Renal cortex interstitium (tissue), 11 donors: ENCODE data around the gene RAB37. TPM values are rescaled to one million over a fixed set of nuclear protein-coding genes. Genes with fewer than 3 reads are reported as not detected.

Experiments
- DNase-seq, 11 donors: peaks; one replicate each; pipeline ENCODE4 v3.0.0-alpha.2; 2013; ENCODE audit warnings: low read depth in 9 of 11, low spot score in 4 of 11; ENCODE audit errors: extremely low read depth in 1 of 11
- polyA plus RNA-seq, 3 donors: library from polyadenylated mRNA; unstranded; fragments of 120-200 nt; gene quantifications; one replicate each; pipeline ENCODE4 v1.2.1, GENCODE V29; 2013; ENCODE audit not compliant: insufficient read length in 3 of 3

The RAB37 gene
- polyA plus RNA-seq, 3 donors, result 5.3 to 6.7 (median 6.2) TPM

DNA sequence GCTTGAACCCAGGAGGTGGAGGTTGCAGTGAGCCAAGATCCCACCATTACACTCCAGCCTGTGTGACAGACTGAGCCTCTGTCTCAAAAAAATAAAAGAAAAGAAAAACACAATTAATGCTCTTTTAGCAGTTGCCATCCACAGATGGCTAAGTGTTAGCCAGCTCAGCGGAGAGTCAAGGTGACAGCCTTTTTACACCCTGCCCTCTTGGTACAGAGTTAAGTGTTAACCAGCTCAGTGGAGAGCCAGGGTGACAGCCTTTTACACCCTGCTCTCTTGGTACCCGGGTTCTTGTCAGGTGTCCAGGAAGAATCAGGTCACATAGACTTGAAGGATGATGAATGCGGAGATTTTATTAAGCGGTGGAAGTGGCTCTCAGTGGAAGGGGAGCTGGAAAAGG lies 16.6 kb upstream of the RAB37 start:
- no peak for DNase-seq

DNA sequence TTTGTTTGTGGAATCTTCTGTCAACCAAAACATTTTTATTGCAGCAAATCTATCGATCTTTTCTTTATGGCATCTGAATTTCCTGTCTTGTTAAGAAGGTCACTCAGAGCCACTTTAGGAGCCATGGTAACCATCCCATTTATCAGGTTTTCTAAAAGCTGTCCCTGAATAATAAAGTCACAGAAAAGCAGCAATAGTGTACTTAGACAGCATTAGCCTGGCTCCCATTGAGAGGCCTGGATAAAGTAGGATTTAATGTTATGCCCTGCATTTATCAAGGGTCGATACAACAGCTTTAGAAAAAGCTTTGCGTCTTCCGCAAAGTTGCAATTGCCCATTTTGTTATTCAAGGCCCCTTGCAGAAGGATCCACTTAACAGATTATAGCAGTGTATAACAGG lies 14.3 kb upstream of the RAB37 start:
- DNase-seq, result no peak

DNA sequence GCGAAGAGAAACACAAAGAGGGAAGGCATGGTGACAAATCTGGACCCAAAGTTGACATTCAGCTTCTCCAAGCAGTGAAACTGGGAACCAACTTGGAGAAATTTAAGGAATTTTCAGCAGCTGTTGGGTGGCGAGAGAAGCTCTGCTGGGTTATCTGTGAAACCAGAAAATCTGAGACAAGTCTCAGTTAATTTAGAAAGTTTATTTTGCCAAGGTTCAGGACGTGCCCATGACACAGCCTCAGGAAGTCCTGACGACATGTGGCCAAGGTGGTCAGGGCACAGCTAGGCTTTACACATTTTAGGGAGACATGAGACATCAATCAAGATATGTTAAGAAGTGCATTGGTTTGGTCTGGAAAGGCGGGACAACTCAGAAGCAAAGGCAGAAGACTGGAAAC lies 13.2 kb upstream of the RAB37 start:
- no peak for DNase-seq

DNA sequence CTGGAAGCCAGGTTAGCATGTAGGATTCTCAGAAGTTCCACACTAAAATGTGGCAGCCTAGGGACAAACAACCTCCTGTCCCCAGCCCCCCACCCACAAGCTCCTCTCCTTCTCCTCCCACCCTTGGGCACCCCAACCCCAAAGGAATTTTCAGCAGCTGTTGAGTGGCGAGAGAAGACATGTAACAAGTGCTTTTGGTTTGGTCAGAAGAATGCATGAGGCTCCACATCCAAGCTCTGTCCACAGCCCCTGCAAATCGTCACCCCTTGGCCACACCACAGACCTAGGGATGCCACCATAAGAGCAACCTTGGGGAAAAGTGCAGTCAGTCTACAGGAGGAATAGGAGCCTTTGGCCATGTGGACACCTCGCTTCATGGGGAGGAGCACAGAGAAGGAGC lies 11.9 kb upstream of the RAB37 start:
- DNase-seq, result no peak

DNA sequence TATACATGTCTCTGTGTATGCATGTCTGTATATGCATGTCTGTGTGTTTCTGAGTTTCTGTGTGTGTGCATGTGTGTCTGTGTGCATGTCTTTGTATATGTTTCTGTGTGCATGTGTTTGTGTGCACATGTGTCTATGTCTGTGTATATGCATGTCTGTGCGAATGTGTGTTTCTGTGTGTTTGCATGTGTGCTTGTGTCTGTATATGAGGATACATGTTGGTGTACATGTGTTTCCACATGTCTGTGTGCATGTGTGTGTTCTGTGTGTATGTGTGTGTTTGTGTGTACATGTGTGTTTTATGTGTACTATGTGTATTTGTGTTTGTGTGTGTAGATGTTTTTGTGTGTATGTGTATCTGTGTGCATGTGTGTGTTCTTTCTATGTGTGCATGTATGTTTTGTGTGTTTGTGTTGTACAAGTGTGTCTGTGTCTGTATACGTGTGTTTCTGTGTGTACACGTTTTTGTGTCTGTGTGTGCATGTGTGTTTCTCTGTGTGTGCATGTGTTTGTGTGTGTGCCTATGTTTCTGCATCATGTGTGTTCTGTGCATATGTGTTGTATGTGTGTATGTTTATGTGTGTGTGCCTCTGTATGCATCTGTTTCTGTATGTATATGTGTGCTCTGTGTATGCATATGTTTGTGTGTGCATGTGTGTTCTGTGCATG lies 8.9 kb upstream of the RAB37 start:
- no peak for DNase-seq

DNA sequence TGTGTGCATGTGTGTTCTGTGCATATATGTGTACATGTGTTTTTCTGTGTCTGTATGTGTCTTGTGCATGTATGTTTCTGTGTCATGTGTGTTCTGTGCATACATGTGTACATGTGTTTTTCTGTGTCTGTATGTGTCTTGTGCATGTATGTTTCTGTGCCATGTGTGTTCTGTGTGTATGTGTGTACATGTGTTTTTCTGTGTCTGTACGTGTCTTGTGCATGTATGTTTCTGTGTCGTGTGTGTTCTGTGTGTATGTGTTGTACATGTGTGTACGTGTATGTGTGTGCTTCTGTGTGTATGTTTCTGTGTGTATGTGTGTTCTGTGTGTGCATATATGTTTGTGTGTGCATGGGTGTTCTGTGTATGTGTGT lies 8.4 kb upstream of the RAB37 start:
- DNase-seq, result no peak

DNA sequence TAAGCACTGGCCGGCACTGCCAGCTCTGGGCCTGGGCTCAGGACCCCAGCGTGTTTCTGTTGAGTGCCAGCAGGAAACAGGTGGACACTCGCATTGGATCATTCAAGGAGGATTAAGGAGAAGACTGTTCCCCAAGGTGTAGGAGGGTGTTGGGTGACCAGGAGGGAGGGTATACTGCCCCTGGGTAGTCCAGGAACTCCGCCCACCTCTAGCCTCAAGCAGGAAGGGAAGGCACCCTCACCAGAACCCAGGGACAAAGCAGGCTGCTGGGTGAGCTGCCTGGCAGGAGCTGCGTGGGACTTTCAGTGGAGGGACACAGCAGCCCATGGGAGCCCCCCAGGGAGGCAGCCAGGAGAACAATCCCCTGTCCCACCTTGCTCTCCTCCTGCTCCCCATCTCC lies 7.7 kb upstream of the RAB37 start:
- DNase-seq, result no peak

DNA sequence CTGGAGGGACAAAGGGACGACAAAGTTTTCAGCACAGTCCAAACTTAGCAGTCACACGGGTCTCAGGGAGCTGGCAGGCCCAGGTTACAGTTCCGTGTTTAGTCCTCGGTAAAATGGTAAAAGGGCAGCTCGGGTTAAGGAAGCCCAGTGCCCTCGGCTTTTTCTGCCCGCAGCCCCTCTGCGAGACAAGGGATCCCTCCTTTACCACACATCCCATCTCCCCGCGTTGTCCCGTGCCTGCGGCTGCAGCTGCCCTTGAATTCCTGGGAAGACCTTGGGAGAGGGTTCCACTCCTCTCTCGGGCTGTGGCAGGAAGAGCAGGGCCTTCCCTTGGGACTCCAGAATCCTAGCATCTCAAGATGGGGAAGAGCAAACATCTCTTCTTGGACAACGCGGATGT lies 7.2 kb upstream of the RAB37 start:
- DNase-seq, result no peak

DNA sequence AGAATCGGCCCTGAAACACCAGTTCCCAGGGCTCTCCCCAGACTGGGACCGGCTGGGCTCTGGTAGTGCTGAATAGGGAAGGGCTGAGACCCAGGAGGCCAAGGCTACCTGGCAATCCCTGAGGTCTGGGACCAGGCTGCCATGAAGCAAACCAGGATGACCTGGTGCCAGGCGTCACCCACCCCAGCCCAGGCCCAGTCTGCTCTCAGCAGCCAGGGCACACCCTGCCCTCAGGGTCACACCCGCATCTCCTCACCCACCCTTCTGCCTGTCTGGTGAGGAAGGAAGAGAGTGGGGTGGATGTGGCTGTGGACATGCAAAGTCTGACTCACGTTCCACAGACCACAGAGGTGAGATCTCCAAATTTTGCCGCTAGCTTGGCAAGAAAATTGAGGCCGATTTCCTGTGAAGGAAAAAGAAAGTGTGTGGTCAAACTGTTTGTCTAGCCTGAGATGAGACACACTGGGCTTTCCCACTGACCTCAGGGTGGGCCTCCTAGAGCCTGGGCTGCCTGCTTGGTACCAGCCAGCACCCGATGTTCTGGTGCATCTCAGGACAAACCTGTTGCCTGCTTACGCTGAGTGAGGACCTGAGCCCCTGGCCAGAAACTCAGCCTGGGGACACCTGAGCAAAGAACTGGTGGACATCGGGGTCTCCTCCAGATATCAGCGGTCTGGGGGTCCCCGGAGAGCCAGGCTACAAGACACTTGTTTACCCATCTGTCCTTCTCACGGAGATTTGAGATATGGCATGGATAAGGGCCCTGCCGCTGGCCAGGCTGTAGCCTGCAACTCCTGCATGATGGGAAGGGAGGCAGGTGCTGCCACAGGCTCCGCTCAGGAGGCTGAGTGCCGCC lies 6.3 kb upstream of the RAB37 start:
- no peak for DNase-seq

DNA sequence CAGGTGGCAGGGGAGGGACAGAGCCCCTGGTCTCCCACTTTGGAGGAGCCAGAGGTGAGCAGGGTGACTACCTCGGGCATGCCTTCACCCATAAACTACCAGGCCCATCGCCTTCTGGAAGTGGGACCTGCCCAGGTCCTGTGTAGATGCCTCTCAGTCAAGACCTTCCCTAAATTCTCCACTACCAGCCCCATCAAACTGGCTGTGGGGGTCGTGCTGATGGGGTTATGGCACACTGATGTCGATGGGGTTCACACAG lies 5.8 kb upstream of the RAB37 start:
- no peak for DNase-seq

DNA sequence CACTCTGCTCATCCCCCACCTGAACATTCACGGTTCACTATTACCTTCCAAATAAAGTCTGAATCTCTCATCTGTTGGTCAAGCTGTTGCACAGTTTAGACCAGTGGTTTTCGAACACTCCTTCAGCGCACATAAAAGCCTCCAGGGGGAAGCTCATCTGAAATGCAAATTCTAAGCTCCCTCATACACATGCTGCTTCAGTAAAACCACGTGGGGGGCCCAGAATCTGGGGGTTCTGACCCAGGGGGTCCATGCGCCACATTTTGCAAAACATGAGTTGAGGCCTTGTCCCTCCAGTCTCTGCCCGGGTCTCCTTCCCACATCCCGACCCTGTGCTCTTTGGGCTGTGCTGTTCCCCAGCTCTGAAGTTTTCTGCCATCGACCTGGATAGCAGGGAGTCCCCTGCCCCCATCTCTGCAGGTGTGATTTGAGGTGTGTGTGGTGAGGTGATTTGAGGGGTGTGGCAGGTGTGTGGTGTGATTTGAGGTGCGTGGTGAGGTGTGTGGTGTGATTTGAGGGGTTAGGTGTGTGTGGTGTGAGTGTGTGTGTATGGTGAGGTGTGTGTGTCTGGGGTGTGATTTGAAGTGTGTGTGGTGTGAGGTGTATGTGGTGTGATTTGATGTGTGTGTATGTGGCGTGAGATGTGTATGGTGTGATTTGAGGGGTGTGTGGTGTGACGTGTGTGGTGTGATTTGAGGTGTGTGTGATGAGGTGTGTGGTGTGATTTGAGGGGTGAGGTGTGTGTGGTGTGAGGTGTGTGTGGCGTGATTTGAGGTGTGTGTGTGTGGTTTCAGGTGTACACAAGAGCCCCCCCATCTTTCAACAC lies 4.8 kb upstream of the RAB37 start:
- DNase-seq, result no peak

DNA sequence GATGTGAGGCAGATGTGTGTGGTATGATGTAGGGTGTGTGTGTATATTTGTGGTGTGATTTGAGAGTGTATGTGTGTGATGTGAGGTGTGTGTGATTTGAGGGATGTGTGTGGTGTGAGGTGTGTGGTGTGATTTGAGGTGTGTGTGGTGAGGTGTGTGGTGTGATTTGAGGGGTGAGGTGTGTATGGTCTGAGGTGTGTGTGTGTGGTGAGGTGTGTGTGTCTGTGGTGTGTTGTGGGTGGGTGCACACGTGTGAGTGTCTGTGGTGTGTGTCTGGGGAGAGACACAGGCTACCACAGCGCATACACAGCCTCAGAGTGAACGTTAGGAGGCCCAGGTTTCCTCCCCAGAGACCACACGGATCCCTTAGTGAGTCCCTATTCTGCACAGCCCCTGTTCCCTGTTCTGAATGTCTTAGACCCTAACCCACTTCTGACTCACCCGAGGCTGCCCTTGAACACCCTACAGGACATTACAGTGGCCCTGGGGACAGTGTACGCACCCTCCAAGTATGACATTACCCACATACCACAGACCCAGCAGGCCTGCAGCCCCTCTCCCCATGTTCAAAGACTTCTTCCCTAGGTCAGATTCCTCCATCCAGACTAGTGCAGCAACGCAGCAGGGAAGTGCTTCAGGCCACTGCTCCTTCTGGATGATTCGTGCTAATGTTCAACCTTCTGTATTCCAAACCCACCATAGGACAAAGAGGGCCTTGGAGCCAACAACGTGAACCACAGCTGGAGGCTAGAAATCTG lies 3.5 kb upstream of the RAB37 start:
- DNase-seq, result no peak

DNA sequence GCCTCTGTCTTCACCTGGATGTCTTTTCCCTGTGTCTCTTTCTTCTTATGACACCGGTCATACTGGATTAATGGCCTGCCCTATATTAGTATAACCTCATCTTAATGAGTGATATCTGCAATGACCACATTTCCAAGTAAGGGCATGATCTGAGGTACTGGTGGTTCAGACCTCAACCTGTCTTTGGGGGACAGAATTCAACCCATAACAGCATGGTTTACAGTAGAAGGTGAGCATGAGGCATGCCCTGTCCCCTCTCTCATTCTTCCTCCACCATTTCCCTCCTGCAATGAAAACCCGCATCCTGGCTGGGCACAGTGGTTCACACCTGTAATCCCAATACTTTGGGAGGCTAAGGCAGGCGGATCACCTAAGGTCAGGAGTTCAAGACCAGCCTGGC lies 2.8 kb upstream of the RAB37 start:
- DNase-seq, result no peak

DNA sequence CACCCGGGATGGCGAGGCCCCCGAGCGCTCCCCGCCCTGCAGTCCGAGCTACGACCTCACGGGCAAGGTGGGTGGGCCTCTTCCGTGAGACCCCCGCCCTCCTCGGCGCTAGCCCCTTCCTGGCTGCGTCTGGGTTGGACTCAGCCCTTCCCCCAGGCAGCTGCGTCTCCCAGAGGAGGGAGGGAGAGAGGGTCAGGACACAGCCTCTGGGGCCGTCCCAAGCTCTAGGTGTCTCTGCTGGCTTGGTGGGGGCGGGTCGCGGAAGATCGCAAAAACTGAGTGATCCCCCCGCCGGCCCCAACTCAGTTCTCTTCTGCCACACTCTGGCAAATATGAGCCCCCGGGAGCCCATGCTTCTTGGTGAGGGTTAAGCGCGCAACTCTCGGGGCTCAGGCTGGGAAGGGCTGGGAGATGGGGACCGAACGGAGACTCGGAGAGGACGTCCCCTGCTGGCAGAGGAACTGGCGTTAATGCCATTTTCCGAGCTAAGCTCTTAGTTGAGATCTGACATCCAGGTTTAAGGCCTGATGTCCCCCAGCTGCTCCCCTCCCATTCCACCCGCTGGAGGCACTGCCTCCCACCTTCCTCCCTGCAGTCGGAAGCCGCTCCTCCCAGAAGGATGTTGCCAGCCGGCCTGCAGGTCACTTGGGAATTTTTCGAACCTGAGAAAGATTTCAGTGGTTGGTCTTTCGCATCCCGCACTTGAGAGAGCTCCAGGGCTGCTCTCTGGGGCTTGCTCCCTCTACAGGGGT lies 419 bp downstream of the RAB37 start:
- no peak for DNase-seq

DNA sequence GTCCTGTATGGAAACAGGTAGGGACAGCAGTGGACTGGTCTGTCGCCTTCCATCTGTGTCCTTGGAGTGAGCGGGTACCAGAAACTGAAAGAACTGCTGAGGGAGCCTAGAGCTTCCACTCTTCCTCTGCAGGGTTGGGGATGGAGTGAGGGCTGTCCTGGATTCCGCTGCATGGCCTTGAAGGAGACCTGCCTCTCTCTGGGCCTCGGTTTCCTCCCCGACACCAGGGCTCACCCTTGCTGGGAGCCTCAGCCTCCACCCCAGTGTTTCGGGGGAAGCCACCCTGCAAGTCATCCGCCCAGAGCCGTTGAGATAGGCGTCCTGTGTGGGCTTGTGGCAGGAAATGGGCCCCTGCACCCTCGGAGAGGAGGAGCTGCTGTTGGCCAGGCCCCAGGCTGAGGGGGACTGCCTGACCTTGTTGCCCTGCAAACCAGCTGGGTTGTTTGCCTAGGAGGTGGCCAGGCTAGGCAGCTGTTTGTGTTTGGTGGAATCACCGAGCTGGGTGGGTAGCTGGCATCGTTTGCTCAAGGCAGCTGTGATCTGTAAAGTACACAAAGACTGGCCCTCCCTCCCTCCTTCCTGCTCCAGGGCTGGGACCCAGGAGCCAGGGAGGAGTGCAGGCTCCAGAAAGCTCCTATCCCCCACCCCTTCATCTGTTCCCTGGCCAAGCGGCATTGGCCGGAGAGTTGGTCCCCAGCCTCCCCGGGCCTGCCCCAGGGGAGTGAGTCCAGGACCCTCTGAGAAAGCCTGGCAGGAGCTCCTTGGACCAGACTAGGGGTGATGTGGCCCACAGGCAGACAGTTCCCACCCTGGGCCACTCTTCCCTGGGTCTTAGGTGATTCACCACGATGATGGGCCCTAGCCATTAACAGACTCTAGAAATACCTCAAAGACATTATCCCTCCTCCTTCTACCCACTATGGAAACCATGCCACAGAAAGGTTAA lies 1.3 kb downstream of the RAB37 start:
- no peak for DNase-seq

DNA sequence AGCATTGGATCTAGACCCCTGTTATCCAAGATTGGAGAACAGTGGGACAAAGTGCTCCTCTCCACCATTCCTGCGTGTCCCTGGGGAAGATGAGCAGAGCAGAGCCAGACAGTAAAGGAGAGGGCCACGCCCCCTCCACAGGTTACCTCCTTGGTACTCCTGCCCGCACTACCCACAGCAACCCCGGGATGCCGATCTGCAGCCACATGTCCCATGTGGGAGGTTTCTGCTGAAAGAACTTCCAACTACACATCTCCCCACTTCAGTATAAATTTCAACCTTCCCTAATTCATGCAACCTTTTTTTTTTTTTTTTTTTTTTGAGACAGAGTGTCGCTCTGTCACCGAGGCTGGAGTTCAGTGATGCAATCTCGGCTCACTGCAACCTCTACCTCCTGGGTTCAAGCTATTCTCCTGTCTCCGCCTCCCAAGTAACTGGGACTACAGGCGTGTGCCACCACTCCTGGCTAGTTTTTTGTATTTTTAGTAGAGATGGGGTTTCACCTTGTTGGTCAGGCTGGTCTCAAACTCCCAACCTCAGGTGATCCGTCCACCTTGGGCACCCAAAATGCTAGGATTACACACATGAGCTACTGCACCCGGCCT lies 2.3 kb downstream of the RAB37 start:
- DNase-seq, result no peak

DNA sequence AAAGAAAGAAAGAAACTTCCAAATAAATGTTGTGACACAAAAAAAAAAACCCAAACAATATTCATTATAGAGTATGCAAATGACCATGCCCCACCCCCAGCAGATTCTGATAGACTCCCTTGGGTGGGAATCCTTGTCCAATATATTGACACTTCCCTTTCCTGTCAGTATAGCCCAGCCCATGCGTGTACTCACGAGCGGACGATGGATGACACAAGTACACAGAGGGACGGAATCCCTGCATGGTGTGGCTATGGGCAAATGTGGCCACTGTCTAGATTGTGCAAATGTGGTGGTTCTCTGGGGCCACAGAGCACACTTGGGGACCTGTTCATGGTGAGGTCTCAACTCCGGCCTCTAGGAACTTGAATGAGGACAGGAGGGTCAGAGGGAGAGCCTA lies 3.1 kb downstream of the RAB37 start:
- DNase-seq, result no peak
